ENCODE results near the gene CCNY.

DNA sequence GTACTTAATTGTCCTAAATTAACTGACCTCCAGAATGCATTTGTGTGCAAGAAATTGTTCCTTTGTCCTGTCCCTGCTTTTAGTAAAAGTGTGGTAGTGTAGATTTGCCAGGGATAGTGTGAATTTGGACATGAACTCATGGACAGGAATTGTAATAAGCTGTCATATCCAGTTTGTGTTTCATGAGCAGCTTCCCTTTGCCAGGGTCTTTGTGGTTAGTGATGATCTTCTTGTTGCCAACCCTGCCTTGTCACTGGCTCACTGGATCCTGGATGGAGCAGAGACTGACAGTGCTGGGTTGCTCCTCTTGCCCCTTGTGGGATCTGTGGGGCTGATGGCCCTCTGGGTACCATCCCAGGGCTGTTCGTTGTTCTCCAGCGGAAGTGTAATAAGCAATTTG is 110.1 kb downstream of the CCNY start:
- TF ChIP-seq CTCF (IDR thresholded peaks at IDR 0.05; ENCODE audit: insufficient read depth, low read depth, low read length) (no peak), EZH2 (IDR thresholded peaks at IDR 0.05; ENCODE audit: insufficient read depth, low read length) (no peak)

Measured in astrocyte (in vitro differentiated cells and primary cell).